T-helper 1 cell (primary cell): ENCODE results near the gene TIAM2.

Experiments
- DNase-seq, 5 donors: peaks; one replicate each; pipeline ENCODE4 v3.0.0-alpha.2; 2012 to 2020

Gene TIAM2

DNA sequence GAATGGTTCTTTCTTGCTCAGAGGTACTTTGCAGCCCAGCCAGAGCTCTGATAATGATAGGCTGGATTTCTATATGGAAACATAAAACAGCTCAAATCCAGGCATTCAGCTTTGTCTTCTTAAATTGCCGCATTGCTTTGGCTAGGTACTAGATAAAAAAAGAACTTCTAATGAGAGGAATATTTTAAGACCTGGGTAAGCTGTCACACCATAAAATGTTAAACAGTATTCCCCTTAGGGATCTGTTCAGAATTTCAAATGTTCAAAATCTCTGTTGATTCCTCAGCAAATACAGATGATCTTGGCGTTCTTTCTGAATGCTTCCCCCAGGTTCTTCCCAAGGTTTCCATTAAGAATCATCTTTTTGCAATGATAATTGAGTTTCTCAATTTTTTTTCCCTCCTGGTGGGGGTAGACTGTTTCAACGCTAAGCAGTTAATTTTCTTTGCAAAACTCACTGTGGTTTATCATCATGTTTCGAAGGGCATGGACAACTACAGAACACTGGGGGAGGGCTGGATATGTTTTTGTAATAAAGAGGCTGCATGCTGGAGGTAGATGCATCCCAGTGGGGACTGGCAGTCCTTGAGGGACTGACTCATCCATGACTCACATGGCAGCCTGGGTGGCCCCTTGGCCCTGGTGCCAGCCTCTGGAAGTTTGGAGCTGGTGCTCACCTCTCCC is 31.0 kb downstream of the TIAM2 start:
- DNase-seq, result no peak

DNA sequence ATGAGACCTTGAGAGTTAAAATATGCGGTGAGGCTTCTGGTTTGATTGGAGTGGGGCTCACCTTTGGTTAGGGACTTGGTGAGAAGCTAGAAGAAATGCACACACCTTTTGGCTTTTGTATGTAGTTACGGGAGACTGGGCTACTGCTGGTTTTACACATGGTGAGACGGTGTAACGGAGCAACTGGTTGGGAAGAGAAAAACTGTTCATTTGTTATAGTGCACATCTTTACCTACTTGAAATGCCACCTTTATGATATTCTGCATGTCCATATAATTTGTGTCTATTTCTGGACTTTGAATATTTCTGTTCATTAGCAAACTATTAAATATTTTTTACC is 31.6 kb downstream of the TIAM2 start:
- DNase-seq, result no peak

GRCh38 chr6:155030148-155030720 is 35.1 kb downstream of the TIAM2 start:
- no peak for DNase-seq

DNA sequence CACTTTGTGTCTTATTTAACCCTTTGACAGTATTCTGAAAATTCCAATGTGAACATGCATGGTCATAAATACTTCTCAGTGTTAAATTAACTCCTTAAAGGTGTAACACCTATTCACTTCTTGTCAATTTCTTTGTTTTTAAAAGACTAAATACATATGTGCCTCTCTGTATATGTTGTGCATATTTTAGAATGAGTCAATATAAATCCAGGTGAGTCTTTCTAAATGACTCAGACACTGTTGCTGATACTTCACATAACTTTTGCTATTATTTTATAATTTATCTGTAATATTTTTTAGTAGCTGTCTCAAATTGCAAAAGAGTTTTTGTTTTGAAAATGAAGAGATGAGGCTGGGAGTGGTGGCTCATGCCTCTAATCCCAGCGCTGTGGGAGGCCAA is 36.0 kb downstream of the TIAM2 start:
- DNase-seq, result no peak

DNA sequence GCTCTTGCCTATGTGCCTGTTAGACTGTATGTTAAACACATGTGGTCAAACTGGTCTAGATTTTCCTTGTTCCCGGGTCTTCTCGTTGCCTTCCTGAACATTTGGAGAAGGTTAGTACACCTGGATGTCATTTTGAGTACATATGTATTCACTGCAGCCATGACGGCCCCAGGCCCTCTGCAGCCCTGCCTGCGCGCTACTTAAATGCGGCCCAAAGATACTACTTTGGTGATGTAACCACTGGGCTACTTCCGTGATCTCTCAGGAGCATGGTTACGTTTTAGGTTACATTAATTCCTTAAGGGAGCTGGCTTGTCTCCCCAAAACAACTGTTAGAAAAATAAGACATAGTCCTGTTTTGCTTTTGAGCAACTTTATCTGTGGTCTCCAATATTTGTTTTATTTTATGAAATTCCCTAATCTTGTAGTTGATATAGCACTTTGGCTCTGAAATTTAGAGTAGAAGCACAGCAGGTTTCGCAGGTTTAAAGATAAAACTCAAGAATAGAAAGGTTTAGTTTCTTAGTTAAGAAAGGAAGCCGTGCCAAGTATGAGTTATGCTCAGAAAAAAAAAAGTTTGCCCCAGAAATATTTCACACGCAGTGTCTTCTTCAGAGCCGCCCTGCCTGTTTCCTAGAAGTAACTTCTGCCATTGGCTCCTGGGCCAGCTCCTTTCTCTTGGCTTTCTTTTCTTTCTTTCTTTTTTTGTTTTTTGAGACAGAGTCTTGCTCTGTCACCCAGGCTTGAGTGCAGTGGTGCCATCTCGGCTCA is 38.1 kb downstream of the TIAM2 start:
- no peak for DNase-seq

DNA sequence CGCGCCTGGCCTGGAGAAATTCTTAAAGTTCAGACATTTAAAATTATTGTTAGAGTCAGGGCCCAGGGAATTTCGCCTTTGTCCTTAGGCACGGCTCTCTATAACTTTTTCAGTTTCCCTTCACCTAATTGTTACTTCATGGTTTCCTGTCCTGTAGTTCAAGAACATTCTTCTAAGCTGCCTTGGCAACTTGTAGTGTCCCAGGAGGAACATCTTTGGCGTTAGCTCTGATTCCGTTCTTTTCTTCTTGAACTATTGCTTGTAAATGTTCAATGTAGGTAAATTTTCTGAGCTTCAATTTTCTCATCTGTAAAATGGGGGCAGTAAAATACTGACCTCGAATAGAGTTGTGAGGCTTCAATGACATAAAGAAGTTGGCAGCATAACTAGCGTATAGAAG is 41.8 kb downstream of the TIAM2 start:
- DNase-seq, result no peak

DNA sequence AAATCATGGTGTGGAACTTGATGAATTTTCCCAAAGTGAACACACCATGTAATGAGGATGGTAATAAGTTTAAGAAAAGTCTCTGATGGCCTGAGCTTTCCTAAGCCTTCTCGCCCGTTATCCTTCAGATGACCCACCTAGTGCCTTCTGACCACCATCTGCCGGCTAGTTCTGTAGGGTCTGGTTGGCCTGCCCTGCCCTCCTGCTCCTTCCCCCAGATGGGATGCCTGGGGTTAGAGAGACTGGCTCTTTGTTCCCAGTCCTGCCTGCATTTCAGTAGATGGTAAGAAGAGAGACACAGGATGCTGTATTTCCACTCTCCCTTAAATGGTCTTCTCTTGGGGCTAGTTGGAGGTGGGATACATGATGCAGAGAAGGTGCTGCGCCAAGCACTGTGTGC is 43.0 kb downstream of the TIAM2 start:
- DNase-seq, result no peak

DNA sequence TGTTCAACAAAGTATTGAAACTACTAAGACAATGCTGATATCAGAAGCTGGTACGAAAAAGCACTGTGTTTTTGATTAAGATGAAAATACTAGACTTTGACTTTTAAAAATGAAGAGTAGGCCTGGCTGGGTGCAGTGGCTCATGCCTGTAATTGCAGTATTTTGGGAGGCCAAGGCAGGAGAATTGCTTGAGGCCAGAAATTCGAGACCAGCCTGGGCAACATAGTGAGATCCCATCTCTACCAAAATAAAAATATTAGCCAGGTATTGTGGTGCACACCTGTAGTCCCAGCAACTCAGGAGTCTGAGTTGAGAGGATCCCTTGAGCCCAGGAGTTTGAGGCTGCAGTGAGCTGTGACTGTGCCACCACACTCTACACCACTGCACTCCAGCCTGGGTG is 43.4 kb downstream of the TIAM2 start:
- DNase-seq, result no peak

- DNase-seq, result no peak
These were observed 44.5 kb downstream of the TIAM2 start for GRCh38 chr6:155039618-155040017.

DNA sequence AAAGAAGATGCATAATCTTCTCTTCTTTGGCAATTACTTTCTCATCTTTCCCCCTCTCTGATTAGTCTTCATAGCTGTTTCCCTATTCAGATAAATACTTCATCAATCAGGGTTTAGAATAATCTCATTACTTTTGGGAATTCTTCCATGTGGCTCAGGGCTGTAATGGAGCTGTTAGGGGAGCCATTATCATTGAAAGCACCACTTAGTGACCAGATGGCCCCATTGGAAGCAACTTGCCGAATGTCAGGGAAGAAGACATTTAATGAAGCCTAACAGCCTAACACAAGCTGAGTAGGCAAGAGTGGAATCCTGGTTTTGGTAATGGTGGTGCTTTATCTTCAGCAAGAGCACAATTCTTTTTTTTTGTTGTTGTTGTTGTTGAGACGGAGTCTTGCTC is 45.0 kb downstream of the TIAM2 start:
- no peak for DNase-seq

DNA sequence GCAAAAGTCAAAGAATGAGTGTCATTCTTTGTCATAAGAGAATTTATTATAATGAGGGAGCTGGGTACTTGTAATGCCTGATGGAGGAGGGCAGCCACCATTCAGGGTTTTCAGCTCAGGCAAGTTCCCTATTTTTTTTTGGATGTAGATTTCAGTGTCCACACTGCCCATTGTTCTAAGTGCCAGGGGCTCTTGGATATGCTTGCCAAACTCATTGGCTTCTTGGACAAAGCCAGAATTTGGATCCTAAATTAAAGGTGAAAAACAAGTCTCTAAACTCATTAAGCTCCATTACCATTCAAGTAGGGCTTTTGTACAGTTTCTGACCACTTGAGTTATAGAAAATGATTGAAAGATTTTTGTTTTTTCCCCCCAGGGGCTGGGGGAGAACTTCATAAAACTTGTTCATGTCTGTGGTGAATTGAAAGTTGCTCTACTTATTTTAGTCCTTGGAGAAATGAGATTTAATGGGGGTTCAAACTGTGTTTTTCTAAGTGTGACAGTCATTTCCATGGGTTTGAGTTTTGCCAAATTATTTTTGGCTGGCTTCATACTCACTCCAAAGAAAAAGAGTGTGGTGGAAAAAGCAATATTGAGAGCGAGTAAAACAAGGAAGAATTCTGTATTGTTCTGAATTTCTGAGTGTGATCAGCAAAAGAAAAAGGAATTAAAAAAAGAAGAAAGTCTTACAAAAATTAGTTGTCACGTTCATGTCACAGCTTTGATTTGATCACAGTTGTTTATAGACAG is 46.0 kb downstream of the TIAM2 start:
- DNase-seq, result no peak

DNA sequence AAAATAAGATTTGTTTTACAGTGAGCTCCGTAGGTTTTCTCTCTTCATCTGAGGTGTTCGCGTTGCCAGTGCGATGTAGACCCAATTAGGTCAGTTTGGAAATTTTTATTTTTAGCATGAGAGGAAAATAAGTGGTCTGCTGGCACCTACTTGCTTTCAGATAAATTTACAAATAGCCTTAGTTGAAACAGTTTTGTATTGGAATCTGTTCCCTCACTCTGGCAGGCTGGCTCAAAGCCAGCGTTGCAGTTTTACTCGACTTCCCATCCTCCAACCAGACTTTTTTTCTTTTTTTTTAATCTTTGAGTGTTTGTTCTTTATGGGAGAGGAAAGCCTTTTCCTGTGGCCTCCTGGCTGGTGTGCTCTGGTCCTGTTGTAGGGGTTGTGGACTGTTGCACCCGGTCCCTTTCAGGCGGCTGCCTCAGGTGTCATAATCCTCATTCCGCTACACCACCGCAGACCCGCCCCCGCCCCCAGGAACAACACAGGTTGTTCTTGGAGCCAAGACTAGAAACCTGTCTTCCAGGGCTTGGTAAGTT is 46.7 kb downstream of the TIAM2 start:
- DNase-seq, result no peak

DNA sequence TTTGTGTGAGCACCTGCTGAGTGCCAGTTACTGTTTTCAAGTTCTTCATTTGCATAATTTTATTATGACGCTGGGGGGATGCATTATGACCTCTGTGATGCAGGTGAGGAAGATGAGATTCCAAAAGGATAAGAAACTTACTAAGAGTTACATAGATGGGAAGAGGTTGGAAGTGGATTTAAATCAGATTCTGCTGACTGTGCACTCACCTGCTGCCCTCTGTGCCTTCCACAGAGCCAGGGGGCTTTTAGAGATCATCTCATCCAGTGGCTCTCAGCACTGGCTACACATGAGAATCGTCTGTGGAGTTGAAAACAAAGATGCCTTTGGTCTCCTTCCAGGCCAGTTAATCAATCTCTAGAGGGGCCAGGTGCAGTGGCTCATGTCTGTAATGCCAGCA is 47.9 kb downstream of the TIAM2 start:
- DNase-seq, result no peak

GRCh38 chr6:155045561-155046404 is 50.7 kb downstream of the TIAM2 start:
- no peak for DNase-seq

GRCh38 chr6:155047523-155047922 is 52.4 kb downstream of the TIAM2 start:
- DNase-seq, result no peak

DNA sequence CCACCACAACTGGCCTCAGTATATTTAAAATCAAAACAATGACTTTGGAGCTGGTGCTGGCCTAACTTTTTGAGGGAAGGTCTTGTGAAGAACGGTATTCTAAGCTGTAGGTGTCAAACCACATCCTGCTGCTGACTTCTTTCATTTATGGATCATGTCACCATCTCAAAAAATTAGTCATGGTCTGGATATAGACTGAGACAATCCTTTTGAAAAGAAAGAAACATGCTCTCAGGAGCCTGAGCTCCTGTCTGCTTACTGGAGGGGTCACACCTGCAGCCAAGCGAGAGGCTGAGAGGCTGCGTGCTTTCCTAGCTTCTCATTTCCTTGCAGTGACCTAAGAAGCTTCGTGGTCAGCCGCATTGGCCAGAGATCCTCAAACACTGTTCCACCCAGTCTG is 55.2 kb downstream of the TIAM2 start:
- peak in 1 of 5 donors; percentile 87 for DNase-seq

DNA sequence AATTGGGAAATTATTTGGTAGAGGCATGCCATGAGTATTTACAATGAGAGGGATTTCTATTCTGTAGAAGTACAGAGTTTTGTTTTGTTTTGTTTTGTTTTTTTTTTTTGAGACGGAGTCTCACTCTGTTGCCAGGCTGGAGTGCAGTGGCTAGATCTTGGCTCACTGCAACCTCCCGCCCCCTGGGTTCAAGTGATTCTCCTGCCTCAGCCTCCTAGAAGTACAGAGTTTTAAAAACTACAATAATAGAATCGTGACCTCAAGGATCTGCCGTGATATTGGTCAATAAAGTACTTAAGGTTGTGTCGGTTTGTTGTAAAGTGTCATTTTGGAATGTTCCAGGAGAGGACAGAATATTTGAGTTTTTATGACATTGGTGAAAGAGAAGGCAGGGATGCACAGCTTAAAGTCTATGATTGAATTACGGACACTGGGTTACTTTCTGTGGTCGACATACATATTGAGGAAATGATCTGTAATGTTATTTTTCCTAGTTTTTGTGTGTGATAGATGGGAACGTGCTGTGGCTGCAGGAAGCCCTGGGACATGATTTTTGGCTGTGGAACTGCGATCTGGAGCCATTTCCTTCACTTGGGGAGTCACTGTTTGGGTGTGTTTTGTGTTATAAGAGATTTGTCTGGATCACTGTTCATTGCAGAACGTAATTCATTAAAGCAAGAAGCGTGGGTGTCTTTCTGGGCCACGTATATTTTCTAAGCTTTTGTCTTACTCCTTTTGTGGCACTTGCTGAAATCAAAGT is 59.6 kb downstream of the TIAM2 start:
- DNase-seq, result no peak

GRCh38 chr6:155055729-155056128 is 60.6 kb downstream of the TIAM2 start:
- no peak for DNase-seq

DNA sequence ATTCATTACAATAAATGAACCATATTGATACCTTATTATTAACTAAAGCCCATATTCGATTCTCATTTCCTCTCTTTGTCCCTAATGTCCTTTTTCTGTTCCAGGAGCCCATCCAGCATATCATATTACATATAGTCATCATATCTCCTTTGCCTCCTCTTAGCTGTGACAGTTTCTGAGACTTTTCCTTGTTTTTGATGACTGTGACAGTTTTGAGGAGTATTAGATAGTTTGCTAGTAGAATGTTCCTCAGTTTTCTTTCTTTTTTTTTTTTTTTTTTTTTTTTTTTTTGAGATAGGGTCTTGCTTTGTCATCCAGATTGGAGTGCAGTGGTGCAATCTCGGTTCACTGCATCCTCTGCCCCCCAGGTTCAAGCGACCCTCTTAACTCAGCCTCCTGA is 61.6 kb downstream of the TIAM2 start:
- no peak for DNase-seq

GRCh38 chr6:155061381-155061780 is 66.3 kb downstream of the TIAM2 start:
- DNase-seq, result no peak

GRCh38 chr6:155062866-155063341 is 67.8 kb downstream of the TIAM2 start:
- DNase-seq, result no peak
